ENCODE data around the gene PHACTR2. TPM values are rescaled to one million over a fixed set of nuclear protein-coding genes. Genes with fewer than 3 reads are reported as not detected.

PHACTR2 gene
- total and polyA plus RNA-seq, 2 of the 13 experiments (the other 11 are each of a cell fraction or from before 2014, with no cell fraction given), result 11.3 to 28.2 TPM

- H3K4me1 ChIP-seq (ENCODE audit: insufficient read depth, low read length), result peaks cover 49% of the 10 kb centered on the region
- FAIRE-seq, result no peak
- H3K79me2 ChIP-seq (ENCODE audit: insufficient read depth, low read length), result peaks cover 2% of the 10 kb centered on the region
- no peak for ATAC-seq
- POLR2A ChIA-PET, result interaction anchor here (1.2 to 4.6 kb wide), 3 partner anchors 16 to 101 kb away, joined by 6 to 48 read pairs (median 27); partner anchors contain the start of gene LTV1
- H3K4me3 ChIP-seq (replicated peaks in 1 of 3; ENCODE audit: insufficient read depth in 1 of 3, low read depth in 2 of 3, low read length in 3 of 3), result no peak overlapping the region
- H3K9me3 ChIP-seq (ENCODE audit: low read length), result no peaks in the 10 kb centered on the region
- H3K36me3 ChIP-seq (replicated peaks in 1 of 2; ENCODE audit: control insufficient read depth in 1 of 2, insufficient read depth in 2 of 2, low read length in 2 of 2), result no peaks in the 10 kb centered on the region
- CTCF ChIA-PET (ENCODE audit: low intra/inter-chr PET ratio, low total read pairs), result no interaction called here
- in situ Hi-C loops (cut with HindIII; ENCODE audit: extremely low pct_ligation_motif_present, low pct_unique_long_range_greater_than_20kb), result no loop called here
- peak; percentile 57; the same call in 1 of the 2 replicates for TF ChIP-seq CEBPG (CRISPR knock-in tag; IDR thresholded peaks at IDR 0.05)
- TF ChIP-seq ZNF768 (CRISPR knock-in tag; IDR thresholded peaks at IDR 0.05), result no peak
- TF ChIP-seq ZNF34 (CRISPR knock-in tag; IDR thresholded peaks at IDR 0.05; ENCODE audit: borderline replicate concordance), result peak; percentile 43; the same call in 1 of the 2 replicates
- TF ChIP-seq ZNF614 (CRISPR knock-in tag; IDR thresholded peaks at IDR 0.05; ENCODE audit: borderline replicate concordance), result no peak
- peak; percentile 98 for TF ChIP-seq ZNF329 (CRISPR knock-in tag; IDR thresholded peaks at IDR 0.05; ENCODE audit: low read depth)
- TF ChIP-seq FOXO4 (CRISPR knock-in tag; conservative IDR thresholded peaks at IDR 0.05), result 0 out of 2 replicates have a peak, but pooled peaks have one; percentile 65
- peak; percentile 89 for TF ChIP-seq CEBPB (IDR thresholded peaks at IDR 0.05; ENCODE audit: borderline replicate concordance, low read depth, low read length)
- H3K27me3 ChIP-seq (ENCODE audit: control insufficient read depth in 1 of 2, insufficient read depth in 2 of 2, low read length in 2 of 2), result no peaks in the 10 kb centered on the region
- no peak overlapping the region for H3K9ac ChIP-seq (ENCODE audit: insufficient read depth, low read depth, low read length)
- H3K4me2 ChIP-seq (ENCODE audit: low read depth, low read length), result peak overlapping the region; percentile 45; the same call in 1 of the 2 replicates
- H2AFZ ChIP-seq (ENCODE audit: low read length), result no peak overlapping the region
- WGBS (ENCODE audit: low lambda C conversion rate), result 98% methylated on average over 6 of the region's 6 CpGs
- peak overlapping the region; percentile 98 for H3K27ac ChIP-seq (ENCODE audit: extremely low read length, insufficient read depth, low read length)
- no peaks in the 10 kb centered on the region for H4K20me1 ChIP-seq (ENCODE audit: insufficient read depth, low read length)
- no TSS peak for BruUV-seq (replicated peaks)
- intact Hi-C loops (cut with micrococcal nuclease; ENCODE audit: unreplicated experiment), result no loop called here
- no peak for DNase-seq (ENCODE audit: low spot score)
These were observed 64.5 kb downstream of the PHACTR2 start for GRCh38 chr6:143742070-143742954.

All from HepG2 (cell line).